Natural killer cell (primary cell): ENCODE measurements around the gene BTBD16. TPM values are rescaled to one million over a fixed set of nuclear protein-coding genes. Genes with fewer than 3 reads are reported as not detected.

Experiments
- ATAC-seq, 3 donors: fragments of 150-1000 bp in 2 of 3; fragments of 200-7000 bp in 1 of 3; cut with Tn5 transposase; 1 replicate in 1 of 3; 2 replicates in 2 of 3; pipeline ENCODE4 v1.10.0; 2021; ENCODE audit warnings: mild to moderate bottlenecking in 2 of 3, moderate library complexity in 2 of 3
- DNase-seq, 2 donors: peaks; one replicate each; pipeline versions ENCODE4 v3.0.0 to v3.0.0-alpha.2; 2013 to 2021; ENCODE audit warnings: mixed read lengths in 1 of 2
- H3K27ac ChIP-seq: one replicate; pipeline ENCODE4 v1.5.1; 2013; ENCODE audit warnings: mild to moderate bottlenecking, low read length
- H3K27me3 ChIP-seq: one replicate; pipeline ENCODE4 v1.6.1; 2013; ENCODE audit warnings: low read length; ENCODE audit not compliant: control insufficient read depth, insufficient read depth
- H3K36me3 ChIP-seq: one replicate; pipeline ENCODE4 v1.6.1; 2013; ENCODE audit warnings: low read length; ENCODE audit not compliant: control insufficient read depth, insufficient read depth
- H3K4me1 ChIP-seq: one replicate; pipeline ENCODE4 v1.6.1; 2013; ENCODE audit warnings: low read length; ENCODE audit not compliant: control insufficient read depth, insufficient read depth
- H3K4me3 ChIP-seq: one replicate; pipeline ENCODE4 v1.5.1; 2013; ENCODE audit warnings: low read length
- H3K9me3 ChIP-seq: one replicate; pipeline ENCODE4 v1.6.1; 2013; ENCODE audit warnings: low read length; ENCODE audit not compliant: control insufficient read depth, insufficient read depth
- H3K27ac Mint-ChIP-seq, 2 donors: one replicate each; pipeline ENCODE4 v1.8.0; 2022; ENCODE audit warnings: mild to moderate bottlenecking in 2 of 2, mixed read lengths in 2 of 2, moderate library complexity in 1 of 2
- H3K27me3 Mint-ChIP-seq, 2 donors: one replicate each; pipeline ENCODE4 v1.8.0; 2022; ENCODE audit warnings: low read depth in 2 of 2, mixed read lengths in 2 of 2
- H3K36me3 Mint-ChIP-seq: one replicate; pipeline ENCODE4 v1.8.0; 2022; ENCODE audit warnings: mixed read lengths
- H3K4me1 Mint-ChIP-seq, 2 donors: one replicate each; pipeline ENCODE4 v1.8.0; 2022; ENCODE audit warnings: mixed read lengths in 2 of 2
- H3K4me3 Mint-ChIP-seq: one replicate; pipeline ENCODE4 v1.8.0; 2022; ENCODE audit warnings: mild to moderate bottlenecking, moderate library complexity, mixed read lengths
- H3K9me3 Mint-ChIP-seq, 2 donors: one replicate each; pipeline ENCODE4 v1.8.0; 2022; ENCODE audit warnings: mixed read lengths in 2 of 2
- CTCF ChIP-seq: fragments of 200-600 bp; IDR thresholded peaks from one replicate; pipeline ENCODE4 v1.8.0; 2022; ENCODE audit warnings: antibody characterized with exemption
- WGBS: methylation state at CpG from one replicate; pipeline ENCODE4 v1.1.7; 2013; ENCODE audit warnings: missing lambda C conversion rate; ENCODE audit not compliant: insufficient coverage; 5-methylcytosine and 5-hydroxymethylcytosine counted together
- intact Hi-C: fragments of 100-400 bp; cut with micrococcal nuclease; formaldehyde crosslinking; loops from one replicate; pipeline ENCODE4 v1.14.2; 2022
- total RNA-seq, 4 donors: library from RNA; stranded (reverse); fragments of 120-200 nt in 1 of 4; gene quantifications; one replicate each; pipeline versions ENCODE4 v1.2.3 to v1.2.4, GENCODE V29; 2013 to 2022

BTBD16 gene
- total RNA-seq, 3 donors from 2014 or later (not counting 1 experiment from before 2014, with no cell fraction given) = not detected

- Histone ChIP-seq H3K27me3 (no peaks in the 10 kb centered on the region), H3K4me1 (no peaks in the 10 kb centered on the region), H3K9me3 (peaks cover 1% of the 10 kb centered on the region), H3K27ac (no peak overlapping the region), H3K4me3 (no peak overlapping the region), H3K36me3 (no peaks in the 10 kb centered on the region)
- no peak for TF ChIP-seq CTCF
- ATAC-seq (no peak), DNase-seq (no peak)
- peaks cover 1 to 2% of the 10 kb centered on the region in 2 donors for H3K27me3 Mint-ChIP-seq
- intact Hi-C loops = no loop called here
- no peaks in the 10 kb centered on the region for H3K4me1 Mint-ChIP-seq
- WGBS = 57% methylated on average over 8 of the region's 8 CpGs
- H3K36me3 Mint-ChIP-seq = peaks cover 1% of the 10 kb centered on the region
- H3K27ac Mint-ChIP-seq = no peak overlapping the region
- no peaks in the 10 kb centered on the region for H3K9me3 Mint-ChIP-seq
- H3K4me3 Mint-ChIP-seq = no peak overlapping the region
Observed at GRCh38 chr10:122352817-122353525, 81.9 kb downstream of the BTBD16 start.

GRCh38 chr10:122354383-122354782 is 83.3 kb downstream of the BTBD16 start:
- DNase-seq (no peak), ATAC-seq (no peak)
- 80% methylated on average over 2 of the region's 2 CpGs for WGBS
- Histone ChIP-seq H3K27ac (no peak overlapping the region), H3K27me3 (no peaks in the 10 kb centered on the region), H3K4me3 (no peak overlapping the region), H3K9me3 (peaks cover 2% of the 10 kb centered on the region), H3K4me1 (no peaks in the 10 kb centered on the region), H3K36me3 (no peaks in the 10 kb centered on the region)
- no peaks in the 10 kb centered on the region for H3K4me1 Mint-ChIP-seq
- H3K4me3 Mint-ChIP-seq = no peak overlapping the region
- intact Hi-C loops = no loop called here
- H3K36me3 Mint-ChIP-seq = peaks cover 11% of the 10 kb centered on the region
- H3K9me3 Mint-ChIP-seq = peaks cover 0 to 7% of the 10 kb centered on the region in 2 donors
- peaks cover 2 to 8% of the 10 kb centered on the region in 2 donors for H3K27me3 Mint-ChIP-seq
- no peak overlapping the region for H3K27ac Mint-ChIP-seq
- no peak for TF ChIP-seq CTCF

GRCh38 chr10:122357685-122358084 is 86.6 kb downstream of the BTBD16 start:
- H3K4me1 Mint-ChIP-seq = no peaks in the 10 kb centered on the region
- H3K27me3 Mint-ChIP-seq = peaks cover 0 to 8% of the 10 kb centered on the region in 2 donors
- no peaks in the 10 kb centered on the region for H3K36me3 ChIP-seq
- no peaks in the 10 kb centered on the region for H3K27me3 ChIP-seq
- no peak for TF ChIP-seq CTCF
- no peak overlapping the region for H3K27ac Mint-ChIP-seq
- H3K4me3 ChIP-seq = no peak overlapping the region
- intact Hi-C loops = no loop called here
- H3K9me3 ChIP-seq = peaks cover 2% of the 10 kb centered on the region
- no peak overlapping the region for H3K4me3 Mint-ChIP-seq
- H3K36me3 Mint-ChIP-seq = peaks cover 11% of the 10 kb centered on the region
- no peak overlapping the region for H3K27ac ChIP-seq
- no peaks in the 10 kb centered on the region for H3K4me1 ChIP-seq
- 94% methylated on average over 4 of the region's 4 CpGs for WGBS
- DNase-seq (no peak), ATAC-seq (no peak)
- peaks cover 0 to 7% of the 10 kb centered on the region in 2 donors for H3K9me3 Mint-ChIP-seq

- DNase-seq (no peak), ATAC-seq (no peak)
- intact Hi-C loops = no loop called here
- Histone ChIP-seq H3K27ac (no peak overlapping the region), H3K36me3 (no peaks in the 10 kb centered on the region), H3K9me3 (peaks cover 2% of the 10 kb centered on the region), H3K4me3 (no peak overlapping the region), H3K27me3 (no peaks in the 10 kb centered on the region), H3K4me1 (no peaks in the 10 kb centered on the region)
- Mint-ChIP-seq H3K9me3 (peaks cover 0 to 7% of the 10 kb centered on the region in 2 donors), H3K27me3 (peaks cover 4 to 8% of the 10 kb centered on the region in 2 donors), H3K4me3 (no peak overlapping the region), H3K27ac (no peak overlapping the region), H3K36me3 (peaks cover 11% of the 10 kb centered on the region), H3K4me1 (no peaks in the 10 kb centered on the region)
- WGBS = 81% methylated on average over 2 of the region's 2 CpGs
- no peak for TF ChIP-seq CTCF
Observed at GRCh38 chr10:122359621-122360020, 88.5 kb downstream of the BTBD16 start.
